ENCODE data around the gene PIGU. TPM values are rescaled to one million over a fixed set of nuclear protein-coding genes. Genes with fewer than 3 reads are reported as not detected.

PIGU gene
- total and polyA plus RNA-seq, 2 donors (not counting 3 experiments of a cell fraction or from before 2014, with no cell fraction given), result 20.3 to 81.8 TPM

- H3K4me2 ChIP-seq (ENCODE audit: insufficient read depth, low read length), result no peak overlapping the region
- no TSS peak for BruUV-seq (replicated peaks)
- H2AFZ ChIP-seq (ENCODE audit: low read depth, low read length), result no peak overlapping the region
- intact Hi-C loops (cut with micrococcal nuclease), result no loop called here
- no peak overlapping the region for H3K9ac ChIP-seq (replicated peaks; ENCODE audit: extremely low read depth, insufficient read depth, low read length)
- H3K27me3 ChIP-seq (ENCODE audit: control insufficient read depth in 2 of 2, insufficient read depth in 2 of 2, low read length in 2 of 2), result no peaks in the 10 kb centered on the region
- no peak for DNase-seq (ENCODE audit: low read depth, low spot score)
- peaks cover 0 to 2% of the 10 kb centered on the region in 2 experiments for H3K36me3 ChIP-seq (ENCODE audit: control insufficient read depth in 2 of 2, extremely low read depth in 1 of 2, insufficient read depth in 2 of 2, low read length in 2 of 2)
- CTCF ChIA-PET, result no interaction called here
- H3K4me1 ChIP-seq (ENCODE audit: control insufficient read depth, extremely low read depth, insufficient read depth, low read length), result no peaks in the 10 kb centered on the region
- POLR2A ChIA-PET, result no interaction called here
- H4K20me1 ChIP-seq (replicated peaks; ENCODE audit: control insufficient read depth, extremely low read depth, insufficient read depth, low read length), result no peaks in the 10 kb centered on the region
- TF ChIP-seq POLR2AphosphoS5 (IDR thresholded peaks at IDR 0.05; ENCODE audit: insufficient read depth, low read depth, low read length) (no peak), POLR2A (IDR thresholded peaks at IDR 0.05; ENCODE audit: low read depth, low read length) (no peak), GATA2 (IDR thresholded peaks at IDR 0.05; ENCODE audit: insufficient read depth, insufficient read length, low read depth, low read length) (no peak), MAX (IDR thresholded peaks at IDR 0.05; ENCODE audit: insufficient read depth, insufficient read length) (no peak), MYC (IDR thresholded peaks at IDR 0.05; ENCODE audit: low read depth, low read length) (no peak), FOS (IDR thresholded peaks at IDR 0.05; ENCODE audit: borderline replicate concordance, insufficient read depth, low read length) (no peak), JUN (IDR thresholded peaks at IDR 0.05; ENCODE audit: borderline replicate concordance, insufficient read depth, insufficient read length, low read depth) (no peak), CTCF (IDR thresholded peaks at IDR 0.05; ENCODE audit: extremely low read depth in 1 of 2, insufficient read depth in 1 of 2, low read depth in 1 of 2, low read length in 2 of 2) (no peak), EZH2 (IDR thresholded peaks at IDR 0.05; ENCODE audit: borderline replicate concordance, low read depth, low read length, severe bottlenecking) (no peak)
- no peak overlapping the region for H3K27ac ChIP-seq (ENCODE audit: insufficient read depth, low read depth, low read length)
- dilution Hi-C loops (cut with MboI; ENCODE audit: extremely low pct_ligation_motif_present, low sequenced_read_pairs), result no loop called here
- no peaks in the 10 kb centered on the region for H3K9me1 ChIP-seq (replicated peaks; ENCODE audit: control insufficient read depth, extremely low read depth, insufficient read depth, low read length)
- H3K79me2 ChIP-seq (ENCODE audit: control insufficient read depth, insufficient read depth, low read length), result no peaks in the 10 kb centered on the region
- FAIRE-seq, result no peak
- no peak overlapping the region for H3K4me3 ChIP-seq (replicated peaks in 1 of 3; ENCODE audit: insufficient read depth in 1 of 3, low read depth in 1 of 3, low read length in 3 of 3)
- H3K9me3 ChIP-seq (replicated peaks; ENCODE audit: control insufficient read depth, insufficient read depth, low read length), result no peaks in the 10 kb centered on the region
Measured at GRCh38 chr20:34632870-34633452, 43.9 kb downstream of the PIGU start.

Measured in endothelial cell of umbilical vein (primary cell).